HG03280 (cell line): Measurements from ENCODE around the gene MTM1.

Experiments
- ATAC-seq: cut with Tn5 transposase; IDR thresholded peaks from one replicate; pipeline ENCODE4 v1.9.1; 2021; ENCODE audit warnings: mild to moderate bottlenecking, moderate library complexity; ENCODE audit not compliant: unreplicated experiment

The MTM1 gene

DNA sequence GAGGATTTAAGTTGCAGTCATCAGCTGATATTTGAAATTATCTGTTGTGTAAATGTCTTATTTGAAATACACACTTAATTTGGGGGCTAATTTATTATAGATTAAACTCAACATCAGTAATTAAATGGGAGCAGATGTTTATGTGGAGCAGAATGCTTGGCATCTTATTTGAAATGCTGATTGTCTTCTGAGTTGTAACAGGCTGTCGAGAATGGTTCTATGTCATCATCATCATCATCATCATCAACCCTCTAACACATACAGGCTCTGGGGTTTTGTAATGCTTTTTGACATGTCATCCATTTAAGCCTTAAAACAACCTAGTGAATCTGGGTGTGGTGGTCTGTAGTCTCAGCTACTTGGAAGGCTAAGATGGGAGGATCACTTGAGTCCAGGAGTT lies 133.0 kb downstream of the MTM1 start:
- no peak for ATAC-seq

DNA sequence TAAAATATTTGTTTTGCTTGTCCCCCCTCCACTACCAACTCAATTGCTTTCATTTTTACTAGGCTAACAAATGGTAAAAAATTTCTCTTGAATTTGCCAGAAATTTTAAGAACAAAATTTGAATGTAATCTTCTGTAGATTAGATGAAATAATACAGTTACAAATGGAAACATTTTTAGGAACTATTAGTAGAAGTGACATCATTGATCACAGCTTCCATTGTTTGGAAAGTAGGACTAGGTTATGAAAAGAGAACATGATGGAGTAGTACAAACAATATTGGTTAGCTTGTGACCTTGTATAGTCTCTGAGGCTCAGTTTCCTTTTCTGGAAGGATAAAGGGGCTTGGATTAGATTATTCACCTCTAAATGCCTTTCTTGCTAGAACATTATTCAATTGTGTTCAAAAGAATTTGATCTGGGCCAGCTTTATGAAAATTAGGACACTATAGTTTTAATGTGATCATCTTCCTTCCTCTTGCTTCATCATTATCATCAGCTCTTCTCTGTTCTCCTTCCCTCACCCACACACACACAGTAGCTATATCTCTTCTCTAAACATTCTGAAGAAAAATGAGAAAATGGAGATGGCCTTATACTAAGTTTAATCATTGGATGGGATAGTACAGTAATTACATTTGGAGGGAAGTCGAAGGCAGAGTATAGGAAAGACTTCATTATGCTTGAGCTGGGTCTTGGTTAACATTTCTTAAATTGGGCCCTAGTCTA lies 134.7 kb downstream of the MTM1 start:
- no peak for ATAC-seq

DNA sequence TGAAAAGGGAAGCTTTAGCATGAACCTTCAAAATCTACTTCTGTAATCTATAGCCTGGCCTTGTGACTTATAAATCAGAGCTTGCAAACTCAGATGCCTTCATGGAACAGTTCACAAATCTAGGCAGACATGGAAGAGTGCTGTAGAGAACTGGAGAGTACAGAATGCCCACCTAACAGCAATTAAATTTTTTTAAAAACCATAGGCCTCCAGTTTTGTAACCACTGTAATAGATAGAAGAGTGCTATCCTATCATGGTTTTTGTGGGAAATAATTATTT lies 135.2 kb downstream of the MTM1 start:
- ATAC-seq: no peak

DNA sequence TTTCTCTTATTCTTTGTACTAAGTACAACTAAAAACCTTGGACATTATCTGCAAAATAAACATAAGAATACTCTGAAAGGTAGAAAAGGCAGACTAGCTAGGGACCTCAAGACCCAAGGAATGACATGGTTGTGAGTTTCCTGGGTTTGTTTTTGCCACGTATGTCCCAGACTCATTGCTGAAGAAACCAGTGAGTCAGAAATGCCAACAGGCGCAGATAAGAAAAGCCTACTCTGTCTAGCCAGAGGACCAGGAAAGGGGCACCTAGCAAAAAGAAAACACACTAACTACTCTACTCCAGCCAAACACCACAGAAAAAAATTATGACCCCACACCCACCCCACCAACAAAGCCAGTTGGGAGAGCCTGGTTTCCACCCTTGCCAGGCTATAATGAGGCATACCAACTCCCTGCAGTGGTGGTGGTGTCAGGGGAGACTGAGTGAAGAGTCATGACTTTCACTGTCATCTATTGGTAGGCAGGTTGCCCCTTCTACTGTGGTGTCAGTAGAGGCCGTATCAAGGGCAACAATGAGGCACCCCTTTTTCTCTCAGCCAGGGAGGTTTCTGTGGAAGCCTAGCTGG lies 135.7 kb downstream of the MTM1 start:
- ATAC-seq: no peak

DNA sequence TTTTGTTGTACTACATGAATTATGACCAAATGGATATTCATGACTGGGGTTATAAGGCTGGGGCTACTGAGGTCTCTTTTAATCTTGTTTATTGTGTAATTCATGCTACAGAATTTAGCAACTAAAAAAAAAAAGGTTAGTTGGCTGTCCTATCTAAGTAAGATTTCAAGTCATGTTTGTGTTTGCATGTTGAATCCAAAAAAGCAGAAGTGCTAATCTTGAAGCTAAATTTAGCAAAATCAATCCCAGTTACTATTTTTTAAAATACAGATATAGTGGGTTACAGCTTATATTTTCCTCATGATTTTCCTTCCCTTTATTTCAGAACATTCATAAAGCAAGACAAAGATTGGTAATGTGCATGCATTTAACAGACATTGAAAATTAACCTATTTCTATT lies 144.2 kb downstream of the MTM1 start:
- ATAC-seq: no peak

DNA sequence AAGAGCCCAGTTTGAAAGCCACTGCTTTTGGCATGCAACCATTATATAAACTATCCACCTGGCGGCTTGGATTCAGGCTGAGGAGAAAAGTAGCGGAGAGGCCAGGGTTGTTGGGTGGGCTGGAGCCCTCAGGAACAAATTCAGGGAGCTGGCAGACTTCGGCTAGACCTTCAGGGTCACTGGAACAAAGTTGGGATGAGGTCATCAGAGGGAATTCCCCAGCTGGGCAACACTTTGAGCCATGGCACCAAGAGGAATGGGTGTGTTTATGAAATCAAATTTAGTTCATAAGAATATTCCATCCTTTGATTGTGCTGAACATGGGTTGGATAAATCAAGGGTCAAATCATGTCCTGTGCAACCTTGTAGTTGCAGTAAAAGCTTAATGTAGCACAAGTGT lies 146.8 kb downstream of the MTM1 start:
- ATAC-seq: no peak

DNA sequence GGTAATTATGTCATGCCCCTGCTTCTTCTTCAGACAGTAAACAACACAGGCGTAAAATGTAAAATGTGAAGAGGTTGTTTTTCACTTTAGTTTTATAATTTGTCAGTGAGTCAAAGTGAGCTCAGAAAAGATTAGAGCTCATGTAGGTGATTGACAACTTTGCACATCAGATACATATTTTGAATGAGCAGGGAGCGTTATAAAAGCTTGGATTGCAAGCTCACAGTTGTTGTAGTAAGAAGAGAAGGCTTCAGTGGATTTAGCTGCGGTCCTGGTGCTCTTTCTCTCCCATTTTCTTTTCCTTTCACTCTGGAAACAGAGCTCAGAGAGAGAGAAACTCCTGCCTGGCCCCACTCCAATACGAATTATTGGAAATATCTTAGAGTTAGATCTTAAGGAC lies 151.2 kb downstream of the MTM1 start:
- no peak for ATAC-seq
